Colonic mucosa (tissue), 4 donors: Measurements from ENCODE around the gene APOL4. TPM values are rescaled to one million over a fixed set of nuclear protein-coding genes. Genes with fewer than 3 reads are reported as not detected.
"Not testable (repeated sequence)": the region's sequence is repeated elsewhere in the genome, so short reads cannot be mapped to it uniquely, and the experiment has no call there.

Experiments used
- DNase-seq: peaks from one replicate; pipeline ENCODE4 v3.0.0-alpha.2; 2020
- H3K27ac ChIP-seq: fragments of 200-600 bp; one replicate; pipeline ENCODE4 v1.8.0; 2021
- H3K27me3 ChIP-seq: fragments of 200-600 bp; one replicate; pipeline ENCODE4 v1.8.0; 2021
- H3K36me3 ChIP-seq: fragments of 200-600 bp; one replicate; pipeline ENCODE4 v1.8.0; 2021
- H3K4me1 ChIP-seq: fragments of 200-600 bp; one replicate; pipeline ENCODE4 v1.8.0; 2021; ENCODE audit warnings: mild to moderate bottlenecking
- H3K4me3 ChIP-seq: fragments of 200-600 bp; one replicate; pipeline ENCODE4 v1.8.0; 2021
- H3K9ac ChIP-seq, 2 donors: one replicate each; pipeline ENCODE4 v1.7.0; 2013; ENCODE audit warnings: control low read depth in 2 of 2, low read depth in 2 of 2, low read length in 2 of 2
- H3K9me3 ChIP-seq: fragments of 200-600 bp; one replicate; pipeline ENCODE4 v1.8.0; 2021
- intact Hi-C: fragments of 100-400 bp; cut with DNase I; formaldehyde crosslinking; loops from one replicate; pipeline ENCODE4 v1.14.1; 2022
- total RNA-seq, 2 donors: library from RNA; stranded (reverse); fragmentation: NEBNext Ultra II Directional in 1 of 2; extraction: Animal tissue kit (Norgen Biotek cat#: 25700) in 1 of 2; gene quantifications; one replicate each; pipeline ENCODE4 v1.2.1, GENCODE V29; 2021
- TF ChIP-seq, protein P1 (sequence below): fragments of 200-600 bp; IDR thresholded peaks from one replicate; pipeline ENCODE4 v1.8.0; 2022; ENCODE audit warnings: antibody characterized with exemption, mild to moderate bottlenecking
- donor health status: healthy.
- donor health status: DM: no; HTN: no; CAD: no.
- donor health status: DM: no; HTN: no; CAD: no.

Gene APOL4
- total RNA-seq, 2 donors from 2014 or later = 1.9 to 2.3 TPM

GRCh38 chr22:36166086-36166485, 35.5 kb downstream of the APOL4 start:
- intact Hi-C loops = no loop called here
- no peak for DNase-seq
- no peaks in the 10 kb centered on the region for H3K9me3 ChIP-seq
- no peak overlapping the region for H3K4me3 ChIP-seq
- H3K36me3 ChIP-seq = no peaks in the 10 kb centered on the region
- no peak overlapping the region for H3K27ac ChIP-seq
- no peaks in the 10 kb centered on the region for H3K4me1 ChIP-seq
- H3K27me3 ChIP-seq = no peaks in the 10 kb centered on the region
- TF ChIP-seq, protein P1, sequence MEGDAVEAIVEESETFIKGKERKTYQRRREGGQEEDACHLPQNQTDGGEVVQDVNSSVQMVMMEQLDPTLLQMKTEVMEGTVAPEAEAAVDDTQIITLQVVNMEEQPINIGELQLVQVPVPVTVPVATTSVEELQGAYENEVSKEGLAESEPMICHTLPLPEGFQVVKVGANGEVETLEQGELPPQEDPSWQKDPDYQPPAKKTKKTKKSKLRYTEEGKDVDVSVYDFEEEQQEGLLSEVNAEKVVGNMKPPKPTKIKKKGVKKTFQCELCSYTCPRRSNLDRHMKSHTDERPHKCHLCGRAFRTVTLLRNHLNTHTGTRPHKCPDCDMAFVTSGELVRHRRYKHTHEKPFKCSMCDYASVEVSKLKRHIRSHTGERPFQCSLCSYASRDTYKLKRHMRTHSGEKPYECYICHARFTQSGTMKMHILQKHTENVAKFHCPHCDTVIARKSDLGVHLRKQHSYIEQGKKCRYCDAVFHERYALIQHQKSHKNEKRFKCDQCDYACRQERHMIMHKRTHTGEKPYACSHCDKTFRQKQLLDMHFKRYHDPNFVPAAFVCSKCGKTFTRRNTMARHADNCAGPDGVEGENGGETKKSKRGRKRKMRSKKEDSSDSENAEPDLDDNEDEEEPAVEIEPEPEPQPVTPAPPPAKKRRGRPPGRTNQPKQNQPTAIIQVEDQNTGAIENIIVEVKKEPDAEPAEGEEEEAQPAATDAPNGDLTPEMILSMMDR = no peak
- H3K9ac ChIP-seq = no peak overlapping the region

DNA sequence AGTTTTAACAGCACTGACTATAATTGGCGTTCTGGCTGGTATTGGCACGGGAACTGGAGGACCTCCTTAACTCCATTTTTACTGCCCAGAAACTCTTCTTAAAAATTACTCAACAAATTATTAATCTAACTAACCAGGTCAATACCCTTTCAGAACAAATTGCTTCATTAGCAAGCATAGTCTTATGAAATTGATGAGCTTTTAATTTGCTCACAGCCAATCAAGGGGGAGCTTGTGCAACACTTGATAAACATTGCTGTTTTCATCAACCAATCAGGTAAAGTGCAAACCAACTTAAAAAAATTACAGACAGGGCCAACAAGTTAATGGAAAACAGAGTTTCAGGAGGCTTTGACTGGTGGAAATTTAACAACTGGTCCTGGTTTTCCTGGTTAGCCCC, 36.5 kb downstream of the APOL4 start:
- H3K9ac ChIP-seq = no peak overlapping the region

GRCh38 chr22:36164621-36165020, 37.0 kb downstream of the APOL4 start:
- Histone ChIP-seq H3K4me1 (no peaks in the 10 kb centered on the region), H3K36me3 (no peaks in the 10 kb centered on the region), H3K27ac (no peak overlapping the region), H3K9ac (no peak overlapping the region), H3K9me3 (no peaks in the 10 kb centered on the region), H3K4me3 (no peak overlapping the region), H3K27me3 (no peaks in the 10 kb centered on the region)
- intact Hi-C loops = no loop called here
- TF ChIP-seq, protein P1 = no peak
- DNase-seq = no peak

More for the DNA sequence above, 36.5 kb downstream of the APOL4 start:
- Histone ChIP-seq H3K9me3 (no peaks in the 10 kb centered on the region), H3K36me3 (no peaks in the 10 kb centered on the region), H3K27me3 (no peaks in the 10 kb centered on the region), H3K4me3 (no peak overlapping the region), H3K4me1 (no peaks in the 10 kb centered on the region), H3K27ac (no peak overlapping the region)
- TF ChIP-seq, protein P1 = no peak
- no peak for DNase-seq
- intact Hi-C loops = no loop called here

GRCh38 chr22:36163497-36163896, 38.1 kb downstream of the APOL4 start:
- no peak overlapping the region for H3K4me3 ChIP-seq
- H3K9me3 ChIP-seq = no peaks in the 10 kb centered on the region
- peak overlapping the region; percentile 60 for H3K27ac ChIP-seq
- DNase-seq = no peak
- H3K9ac ChIP-seq = no peak overlapping the region
- TF ChIP-seq, protein P1 = no peak
- no peaks in the 10 kb centered on the region for H3K4me1 ChIP-seq
- no peaks in the 10 kb centered on the region for H3K36me3 ChIP-seq
- H3K27me3 ChIP-seq = no peaks in the 10 kb centered on the region
- intact Hi-C loops = no loop called here

DNA sequence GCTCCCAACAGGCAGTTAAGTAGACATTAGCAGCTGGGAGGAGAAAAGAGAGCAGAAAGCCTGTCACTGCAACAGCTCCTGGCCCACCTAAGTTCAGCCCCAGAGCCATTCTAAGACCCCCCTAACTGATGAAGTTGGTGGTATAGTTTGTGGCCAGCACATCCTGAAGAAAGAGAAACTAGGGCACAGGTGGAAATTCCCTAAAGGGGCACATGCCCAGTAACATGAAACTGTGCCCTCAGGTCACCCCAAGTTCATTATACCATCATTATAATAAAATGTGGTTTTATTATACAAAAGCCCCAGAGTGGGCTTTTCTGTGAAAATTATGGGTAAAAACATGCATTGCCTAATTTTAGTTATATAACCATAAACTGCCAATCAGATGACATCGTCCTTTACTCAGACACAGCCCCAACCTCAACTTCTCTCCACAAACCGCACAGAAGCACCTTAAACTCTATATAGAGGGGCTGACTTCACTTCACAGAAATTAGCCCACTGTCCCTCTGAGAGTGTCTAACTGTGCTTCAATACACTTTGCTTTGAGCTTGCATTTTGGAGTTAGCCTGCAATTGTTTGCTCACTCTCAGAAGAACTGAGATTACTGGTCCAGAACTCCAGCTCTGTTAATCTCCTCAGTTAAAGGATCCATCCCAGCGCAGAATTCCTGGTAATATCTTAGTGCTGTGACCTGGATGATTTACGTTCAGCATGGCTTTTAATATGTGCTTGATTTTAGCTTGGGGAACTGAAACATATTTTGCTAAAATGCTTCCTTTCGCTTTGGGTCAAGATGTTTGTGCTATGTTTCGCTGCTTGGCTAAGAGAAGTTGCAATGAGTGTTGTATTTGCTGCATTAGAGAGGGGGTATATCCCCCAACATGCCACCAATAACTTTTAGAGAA, 39.2 kb downstream of the APOL4 start:
- Histone ChIP-seq H3K4me3 (no peak overlapping the region), H3K36me3 (no peaks in the 10 kb centered on the region), H3K9ac (peak overlapping the region in 1 of 2 donors; percentile 7), H3K9me3 (no peaks in the 10 kb centered on the region), H3K27me3 (no peaks in the 10 kb centered on the region), H3K27ac (peak overlapping the region; percentile 60), H3K4me1 (no peaks in the 10 kb centered on the region)
- no peak for DNase-seq
- intact Hi-C loops = no loop called here
- TF ChIP-seq, protein P1 = no peak

DNA sequence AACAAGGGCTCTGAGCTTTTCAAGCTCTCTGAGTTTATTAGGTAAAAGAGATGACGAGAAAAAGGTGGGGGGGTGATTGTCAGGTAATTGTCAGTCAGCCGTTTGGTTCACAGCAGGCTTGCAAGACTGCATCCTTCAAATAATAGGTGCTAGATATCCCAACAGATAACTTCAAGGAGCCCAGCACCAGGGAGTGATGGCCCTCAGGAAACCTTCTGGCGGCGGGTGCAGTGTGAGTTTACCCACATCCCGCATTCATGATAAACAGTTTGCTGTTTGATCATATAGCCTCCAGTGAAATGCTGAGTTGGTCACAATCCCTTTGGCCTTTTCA, 39.8 kb downstream of the APOL4 start:
- H3K27me3 ChIP-seq, DNase-seq, H3K36me3 ChIP-seq, H3K4me3 ChIP-seq, H3K9ac ChIP-seq, H3K9me3 ChIP-seq, H3K4me1 ChIP-seq, intact Hi-C loops: not testable (repeated sequence)
- H3K27ac ChIP-seq = peak overlapping the region; percentile 60
